Right renal pelvis (tissue), 4 donors: ENCODE results near the gene ABO. TPM values are rescaled to one million over a fixed set of nuclear protein-coding genes. Genes with fewer than 3 reads are reported as not detected.
"Not testable (repeated sequence)": the region's sequence is repeated elsewhere in the genome, so short reads cannot be mapped to it uniquely, and the experiment has no call there.

ENCODE experiments used
- DNase-seq, 4 donors: peaks; one replicate each; pipeline ENCODE4 v3.0.0-alpha.2; 2013; ENCODE audit warnings: low read depth in 4 of 4, low spot score in 3 of 4, missing footprints in 1 of 4
- polyA plus RNA-seq, 4 donors: library from polyadenylated mRNA; unstranded; fragments of 120-200 nt; gene quantifications; one replicate each; pipeline ENCODE4 v1.2.1, GENCODE V29; 2013; ENCODE audit not compliant: insufficient read length in 4 of 4

Gene ABO
- polyA plus RNA-seq: 10 to 100 TPM in 3 of 4 donors, 1 to 10 TPM in 1; 9.8 to 30.9 (median 24.8) TPM

DNA sequence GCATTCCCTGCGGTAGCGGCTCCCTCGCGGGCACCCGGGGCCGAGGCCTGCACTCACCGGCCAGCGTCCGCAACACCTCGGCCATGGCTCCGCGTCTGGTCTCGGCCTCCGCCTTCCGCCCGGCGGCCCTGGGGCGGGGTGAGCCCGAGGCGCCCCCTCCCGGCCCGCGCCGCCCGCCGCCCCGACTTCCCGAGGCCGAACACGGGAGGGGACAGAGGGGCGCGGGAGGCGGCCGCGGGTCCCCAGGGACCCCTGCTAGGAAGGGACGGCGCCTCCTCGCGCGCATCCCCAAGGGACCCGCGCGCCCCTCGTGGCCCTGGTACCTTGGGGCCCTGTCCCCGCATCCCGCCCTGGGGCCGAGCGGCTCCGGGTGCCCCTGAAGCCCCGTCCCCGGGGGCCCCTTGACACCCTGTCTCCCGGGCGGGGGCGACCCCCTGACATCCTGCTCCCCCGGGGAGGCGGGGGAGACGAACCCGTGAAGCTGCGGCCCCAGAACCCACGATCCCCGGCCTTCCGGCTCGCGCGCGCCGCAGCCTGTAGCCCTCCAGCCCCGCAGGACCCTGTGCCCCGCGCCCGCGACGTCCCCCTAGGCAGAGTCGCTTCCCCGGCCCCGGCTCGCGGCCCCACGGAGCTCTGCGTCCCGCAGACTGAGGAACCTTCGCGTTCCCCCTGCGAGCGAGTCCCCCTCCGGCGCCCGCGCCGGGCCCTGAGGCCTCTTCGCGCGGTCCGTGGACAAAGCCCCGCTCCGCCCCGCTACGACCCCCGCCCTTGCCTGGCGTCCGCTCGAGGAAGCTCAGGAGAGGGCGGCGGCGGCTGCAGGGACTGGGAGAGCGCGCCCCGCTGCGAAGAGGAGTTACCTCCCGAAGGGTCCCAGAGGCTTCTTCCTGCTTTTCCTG lies at the start of gene ABO:
TSS of gene ABO (minus strand) at position 97 of the 896 bp plus-strand sequence.
- no peak for DNase-seq

DNA sequence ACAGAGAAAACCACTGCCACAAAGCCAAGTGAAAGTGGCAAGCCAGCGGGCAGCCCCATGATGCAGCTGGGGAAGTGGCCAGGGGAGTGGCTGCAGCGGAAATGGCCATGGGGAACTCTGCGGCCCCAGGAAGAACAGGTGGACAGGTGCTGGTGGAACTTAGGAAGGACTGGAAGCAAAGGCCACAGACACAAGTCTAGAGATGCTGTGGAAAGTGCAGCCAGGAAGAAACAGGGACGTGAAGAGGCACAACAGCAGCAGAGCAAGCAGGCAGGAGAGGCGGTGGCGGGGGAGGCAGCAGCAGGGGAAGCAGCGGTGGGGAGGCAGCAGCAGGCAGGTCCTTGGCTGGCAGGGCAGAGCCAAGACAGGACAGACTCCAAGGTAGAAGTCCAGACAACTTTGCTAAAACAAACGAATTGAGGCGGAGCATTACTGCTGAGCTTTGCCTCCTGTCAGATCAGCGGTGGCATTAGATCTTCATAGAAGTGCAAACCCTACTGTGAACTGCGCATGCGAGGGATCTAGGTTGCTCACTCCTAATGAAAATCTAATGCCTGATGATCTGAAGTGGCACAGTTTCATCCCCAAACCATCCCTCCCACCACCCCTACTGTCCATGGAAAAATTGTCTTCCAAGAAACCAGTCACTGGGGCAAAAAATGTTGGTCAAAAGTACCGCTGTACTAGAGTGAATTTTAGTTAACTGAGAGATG lies 49.1 kb upstream of the ABO start:
- no peak for DNase-seq

DNA sequence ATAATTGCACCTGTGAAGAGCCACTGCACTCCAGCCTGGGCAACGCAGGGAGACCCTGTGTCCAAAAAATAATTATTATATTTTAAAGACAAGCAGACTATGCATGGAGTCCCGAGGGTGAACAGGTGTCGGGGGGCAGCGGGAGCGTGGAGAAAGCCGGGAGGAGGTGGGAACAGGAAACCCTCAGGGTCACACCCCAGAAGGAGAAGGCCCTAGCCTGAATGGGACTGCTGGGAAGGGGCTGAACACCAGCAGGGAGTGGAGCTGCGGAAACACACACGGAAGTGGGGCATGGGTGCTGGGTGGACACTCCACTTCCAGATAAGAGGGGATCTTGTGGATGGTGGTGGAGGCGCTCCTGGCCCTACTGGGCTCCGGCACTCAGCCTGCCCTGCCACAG lies 48.2 kb upstream of the ABO start:
- DNase-seq: no peak

DNA sequence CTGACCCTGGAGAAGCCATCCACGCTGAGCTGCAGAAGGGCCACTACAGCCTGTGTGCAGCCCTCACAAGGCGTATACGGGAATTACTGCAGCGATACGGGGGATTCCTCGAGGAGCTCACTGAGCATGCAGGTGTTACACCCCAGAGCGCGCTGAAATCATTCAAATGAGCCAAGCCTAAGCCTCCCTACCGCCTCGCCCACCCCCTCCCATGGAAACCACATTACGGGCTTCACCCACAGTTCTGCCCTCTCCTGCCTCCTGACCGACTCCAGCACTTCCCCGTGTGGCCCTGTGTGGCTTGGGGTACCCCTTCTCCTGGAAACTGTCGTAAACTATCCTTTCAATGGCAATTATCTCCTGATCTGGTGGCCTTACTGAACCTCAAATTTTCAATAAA lies 47.7 kb upstream of the ABO start:
- no peak for DNase-seq

DNA sequence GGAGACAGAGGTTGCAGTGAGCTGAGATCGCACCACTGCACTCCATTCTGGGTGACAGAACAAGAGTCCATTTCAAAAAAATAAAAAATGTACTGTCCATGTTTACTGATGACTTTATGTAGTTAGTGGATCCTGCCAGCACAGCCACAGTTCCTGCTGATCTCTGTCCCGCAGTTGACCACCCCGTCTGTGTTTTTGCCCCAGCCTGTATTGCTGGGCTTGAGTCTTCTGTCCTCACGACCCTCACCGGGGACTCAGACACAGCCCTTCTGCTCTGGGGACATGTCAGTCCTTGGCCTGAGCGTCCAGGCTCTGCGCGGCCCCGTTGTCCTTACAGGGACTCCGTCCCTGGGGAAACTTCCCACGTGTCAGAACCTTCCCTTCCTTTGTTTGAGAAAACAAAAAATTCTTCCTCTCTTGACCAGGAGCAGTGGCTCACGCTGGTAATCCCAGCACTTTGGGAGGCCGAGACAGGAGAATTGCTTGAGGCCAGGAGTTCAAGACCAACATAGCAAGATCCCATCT lies 46.5 kb upstream of the ABO start:
- DNase-seq: no peak

DNA sequence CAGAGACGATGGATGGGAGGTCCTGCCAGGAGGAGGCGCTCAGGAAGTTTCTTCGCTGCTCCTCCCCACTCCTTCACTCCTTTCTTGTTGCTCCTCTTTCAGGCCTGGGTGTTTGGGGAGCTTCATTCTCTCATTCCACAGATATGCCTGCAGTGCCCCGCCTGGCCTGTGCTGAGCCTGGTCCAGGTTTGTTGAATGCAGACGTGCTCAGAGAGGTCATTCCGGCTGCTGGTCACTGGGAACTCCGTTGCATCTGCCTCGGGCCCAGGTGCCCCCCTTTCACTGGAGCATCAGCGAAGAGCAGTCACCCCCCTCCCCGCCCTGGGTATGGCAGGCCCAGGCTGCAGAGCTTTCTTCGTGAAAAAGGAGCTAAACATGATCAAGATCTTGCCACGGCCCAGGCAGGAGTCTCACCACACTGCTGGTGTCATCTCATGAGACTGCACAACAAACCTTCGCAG lies 45.5 kb upstream of the ABO start:
- no peak for DNase-seq

DNA sequence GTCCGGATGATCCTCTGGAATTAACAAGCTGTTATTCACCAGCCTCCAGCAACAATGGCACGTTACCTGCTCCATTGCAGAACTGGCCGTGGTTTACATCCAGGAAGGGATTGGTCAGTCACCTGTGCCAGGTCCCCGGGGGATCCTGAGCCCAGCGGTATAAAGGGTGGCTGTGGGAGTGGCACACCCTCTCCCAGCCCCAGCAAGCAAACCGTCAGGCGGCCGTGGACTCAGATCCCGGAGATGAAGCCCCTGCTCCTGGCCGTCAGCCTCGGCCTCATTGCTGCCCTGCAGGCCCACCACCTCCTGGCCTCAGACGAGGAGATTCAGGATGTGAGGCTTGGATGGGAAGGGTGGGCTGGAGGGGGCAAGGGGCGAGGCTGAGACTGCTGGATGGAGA lies 42.5 kb upstream of the ABO start:
- DNase-seq: not testable (repeated sequence)

DNA sequence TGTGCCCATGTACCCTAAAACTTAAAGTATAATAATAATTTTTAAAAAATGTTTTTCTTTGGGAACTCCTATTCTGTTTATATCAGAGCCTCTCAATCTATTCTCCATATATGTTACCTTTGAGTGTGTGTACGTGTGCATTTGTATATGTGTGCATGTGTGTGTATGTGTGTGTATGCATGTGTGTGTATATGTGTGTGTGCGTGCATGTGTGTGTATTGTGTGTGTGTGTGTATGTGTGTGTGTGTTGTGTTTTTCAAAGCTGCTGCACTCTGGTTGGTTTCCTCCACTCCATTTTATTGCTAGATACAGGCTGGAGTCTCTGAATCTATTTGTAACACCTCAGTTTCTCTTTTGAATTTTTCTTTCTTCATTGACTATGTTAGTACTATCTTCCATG lies 41.0 kb upstream of the ABO start:
- DNase-seq: no peak

DNA sequence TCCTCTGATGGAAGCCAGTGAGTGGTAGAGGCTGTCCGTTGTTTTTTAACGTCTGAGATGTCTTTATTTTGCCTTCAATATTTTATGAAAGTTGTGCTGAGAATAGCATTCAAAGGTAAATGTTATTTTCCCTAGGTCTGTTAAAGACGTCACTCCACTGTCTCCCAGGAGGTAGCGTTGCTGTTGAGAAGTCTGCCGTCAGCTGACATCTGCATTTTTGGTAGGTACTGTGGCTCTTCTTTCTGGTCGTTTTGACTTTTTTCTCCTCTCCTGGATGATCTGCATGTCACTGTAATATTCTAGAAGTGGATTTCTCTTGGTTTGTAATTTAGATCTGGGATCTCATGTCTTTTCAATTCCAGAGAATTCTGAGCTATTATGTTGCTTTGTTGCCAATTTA lies 34.6 kb upstream of the ABO start:
- no peak for DNase-seq

DNA sequence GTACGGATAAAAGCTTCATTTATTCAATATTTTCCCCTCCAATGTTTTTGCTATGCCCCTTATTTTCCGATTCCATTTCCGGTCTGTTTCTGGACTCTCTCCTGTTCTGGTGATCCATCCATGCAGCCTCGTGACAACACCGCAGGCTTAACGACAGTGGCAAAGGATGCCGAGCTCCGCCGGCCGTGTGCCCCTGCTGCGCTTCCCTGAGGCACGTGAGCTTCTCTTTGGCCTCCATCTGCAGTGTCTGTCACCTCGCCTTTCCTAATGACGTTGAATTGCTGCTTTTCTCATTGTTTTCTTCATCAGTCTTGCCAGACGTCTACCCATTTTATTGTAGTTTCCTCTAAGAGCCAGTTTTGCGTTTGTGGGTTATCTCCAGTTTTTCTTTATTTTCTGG lies 32.3 kb upstream of the ABO start:
- DNase-seq: no peak

DNA sequence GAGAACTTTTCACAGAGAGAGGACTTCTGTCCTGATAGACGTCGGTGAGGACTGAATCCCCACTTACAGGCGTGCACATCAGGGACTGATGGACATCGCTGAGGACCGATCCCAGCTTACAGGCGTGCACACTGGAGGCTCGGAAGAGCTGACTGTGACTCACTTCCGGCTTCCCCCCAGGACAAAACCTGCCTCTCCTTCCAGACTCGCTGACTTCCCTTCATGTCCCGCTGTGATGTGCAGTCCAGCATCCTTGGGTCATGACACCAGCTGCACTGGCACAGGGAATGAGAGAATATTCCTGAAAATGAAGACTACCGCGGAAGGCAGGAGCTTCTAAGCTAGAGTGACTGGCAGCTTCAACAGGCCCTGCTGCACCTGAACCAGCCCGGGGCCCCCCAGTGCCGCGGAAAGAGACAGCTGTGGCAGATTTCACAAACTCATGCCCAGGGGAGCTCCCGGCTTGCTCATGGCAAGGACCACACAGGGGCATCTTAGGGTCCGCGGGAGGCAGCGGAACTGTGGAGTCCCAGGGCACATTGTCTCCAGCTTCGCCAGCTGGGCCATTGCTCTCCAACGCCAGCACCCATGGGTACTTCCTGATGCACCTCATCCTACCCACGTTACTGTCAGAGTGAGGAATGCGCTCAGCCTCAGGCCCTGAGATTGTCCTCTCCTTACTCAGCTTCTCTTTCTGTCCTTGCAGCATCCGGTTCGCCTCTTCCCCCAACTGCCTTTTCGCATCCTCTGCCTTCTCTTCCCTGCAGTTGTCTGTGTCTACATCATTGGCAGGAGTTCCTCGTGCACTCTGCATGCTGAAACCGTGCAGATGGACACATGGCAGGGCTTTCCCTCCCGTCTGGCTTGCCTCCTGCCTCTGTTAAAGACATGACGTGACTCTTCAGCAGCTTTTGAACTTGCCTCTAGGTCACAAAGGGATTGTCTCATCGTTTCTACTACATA lies 31.5 kb upstream of the ABO start:
- DNase-seq: no peak

DNA sequence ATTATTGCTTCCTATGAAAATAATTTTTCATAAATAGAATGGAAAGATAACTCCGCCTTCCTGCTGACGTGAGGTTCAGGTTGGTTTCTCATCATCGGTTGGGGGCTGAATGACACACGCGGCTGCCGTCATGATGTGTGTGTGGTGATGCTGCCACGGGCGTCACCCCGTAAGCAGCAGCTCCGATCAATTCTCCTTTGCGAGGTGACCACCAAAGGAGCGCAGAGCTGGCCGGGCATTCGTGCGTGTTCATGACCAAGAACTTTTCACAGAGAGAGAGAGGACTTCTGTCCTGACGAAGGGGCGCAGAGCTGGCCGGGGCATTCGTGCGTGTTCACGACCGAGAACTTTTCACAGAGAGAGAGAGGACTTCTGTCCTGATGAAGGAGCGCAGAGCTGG lies 30.7 kb upstream of the ABO start:
- no peak for DNase-seq

DNA sequence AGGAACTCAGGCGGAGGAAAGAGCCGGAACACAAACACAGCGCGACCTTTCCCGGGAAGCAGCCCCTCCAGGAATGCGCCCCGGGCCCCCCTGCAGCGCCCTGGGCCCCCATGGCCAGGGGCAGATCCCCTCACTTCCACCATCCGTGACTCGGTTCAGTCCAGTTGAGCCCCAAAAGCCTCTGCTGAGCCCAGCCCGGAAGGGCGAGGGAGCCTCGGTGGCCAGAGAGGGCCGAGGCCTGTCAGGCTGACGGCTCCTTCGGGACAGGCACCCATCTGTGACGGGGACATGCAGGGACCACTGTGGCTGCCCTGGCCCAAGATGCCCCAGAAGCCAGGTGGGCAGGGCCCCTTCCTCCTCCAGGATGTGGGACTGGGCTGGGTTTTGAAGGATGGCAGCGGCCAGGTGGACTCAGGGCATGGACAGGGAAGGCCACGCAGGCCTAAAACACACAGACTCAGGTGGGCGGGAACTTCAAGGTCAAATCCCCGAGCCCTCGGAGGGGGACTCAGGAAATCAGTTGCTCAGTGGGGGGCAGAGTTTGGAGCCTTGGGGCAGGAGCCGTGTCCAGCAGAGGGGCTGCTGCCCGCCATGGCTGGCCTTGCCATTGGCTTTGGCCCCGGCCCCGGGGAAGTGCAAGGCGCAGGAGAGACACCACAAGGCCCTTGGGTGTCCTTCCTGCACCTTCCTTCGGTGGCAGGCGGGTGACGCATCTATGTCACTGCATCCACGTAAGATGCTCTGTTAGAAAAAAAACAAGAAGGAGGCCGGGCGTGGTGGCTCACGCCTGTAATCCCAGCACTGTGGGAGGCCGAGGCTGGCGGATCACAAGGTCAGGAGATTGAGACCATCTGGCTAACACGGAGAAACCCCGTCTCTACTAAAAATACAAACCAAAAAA lies 29.7 kb upstream of the ABO start:
- no peak for DNase-seq

DNA sequence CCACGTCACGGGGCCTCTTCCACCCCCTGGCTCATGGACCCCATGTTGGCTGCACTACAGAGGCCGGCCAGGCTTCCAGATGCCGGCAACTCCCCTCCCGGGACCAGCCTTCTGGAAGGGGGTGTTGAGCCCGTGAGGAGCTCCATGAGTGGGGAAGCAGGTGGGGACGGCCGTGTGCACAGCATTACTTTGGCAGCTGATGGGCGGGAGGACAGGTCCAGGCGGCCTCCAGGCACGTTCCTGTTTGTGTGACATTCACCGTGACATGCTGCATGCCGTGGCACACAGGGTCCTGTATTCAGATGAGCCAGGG lies 29.1 kb upstream of the ABO start:
- no peak for DNase-seq

DNA sequence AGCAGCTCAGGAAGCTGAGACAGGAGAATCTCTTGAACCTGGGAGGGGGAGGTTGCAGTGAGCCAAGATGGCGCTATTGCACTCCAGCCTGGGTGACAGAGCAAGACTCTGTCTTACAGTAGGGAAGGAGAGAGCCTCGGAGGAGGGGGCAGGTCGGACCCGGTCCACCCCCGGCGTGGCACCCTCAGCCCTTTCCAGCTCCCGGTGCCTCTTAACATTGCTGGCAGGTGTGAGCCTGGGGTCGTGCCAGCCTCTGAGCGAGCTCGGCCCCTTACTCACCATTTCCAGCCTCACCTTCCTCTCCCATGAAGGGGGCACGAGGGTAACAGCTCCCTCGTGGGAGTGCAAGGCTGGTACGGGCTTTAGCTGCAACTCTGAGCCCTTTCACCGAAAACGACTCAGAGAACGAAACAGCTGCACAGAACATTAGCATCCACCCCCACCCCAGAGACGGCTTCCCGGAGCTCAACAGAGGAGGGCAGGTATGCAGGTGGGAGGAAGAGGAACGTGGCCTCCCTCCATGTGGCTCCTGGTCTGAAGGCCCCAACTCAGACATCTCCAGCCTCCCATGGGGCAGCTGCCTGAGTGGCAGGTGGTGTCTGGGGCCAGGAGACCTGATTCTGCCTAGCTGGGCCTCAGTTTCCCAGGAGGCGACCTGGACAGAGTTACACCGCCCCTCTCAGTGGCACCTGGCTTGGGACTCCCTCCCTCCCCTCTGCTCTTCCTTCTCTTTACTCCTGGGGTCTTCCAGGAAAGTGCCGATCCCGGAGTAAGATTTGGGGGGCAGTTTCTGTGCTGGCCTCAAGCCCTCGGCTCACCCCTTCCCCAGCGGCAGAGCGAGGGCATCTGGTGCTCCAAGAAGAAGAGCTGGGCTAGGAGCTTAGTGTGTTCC lies 28.5 kb upstream of the ABO start:
- no peak for DNase-seq

DNA sequence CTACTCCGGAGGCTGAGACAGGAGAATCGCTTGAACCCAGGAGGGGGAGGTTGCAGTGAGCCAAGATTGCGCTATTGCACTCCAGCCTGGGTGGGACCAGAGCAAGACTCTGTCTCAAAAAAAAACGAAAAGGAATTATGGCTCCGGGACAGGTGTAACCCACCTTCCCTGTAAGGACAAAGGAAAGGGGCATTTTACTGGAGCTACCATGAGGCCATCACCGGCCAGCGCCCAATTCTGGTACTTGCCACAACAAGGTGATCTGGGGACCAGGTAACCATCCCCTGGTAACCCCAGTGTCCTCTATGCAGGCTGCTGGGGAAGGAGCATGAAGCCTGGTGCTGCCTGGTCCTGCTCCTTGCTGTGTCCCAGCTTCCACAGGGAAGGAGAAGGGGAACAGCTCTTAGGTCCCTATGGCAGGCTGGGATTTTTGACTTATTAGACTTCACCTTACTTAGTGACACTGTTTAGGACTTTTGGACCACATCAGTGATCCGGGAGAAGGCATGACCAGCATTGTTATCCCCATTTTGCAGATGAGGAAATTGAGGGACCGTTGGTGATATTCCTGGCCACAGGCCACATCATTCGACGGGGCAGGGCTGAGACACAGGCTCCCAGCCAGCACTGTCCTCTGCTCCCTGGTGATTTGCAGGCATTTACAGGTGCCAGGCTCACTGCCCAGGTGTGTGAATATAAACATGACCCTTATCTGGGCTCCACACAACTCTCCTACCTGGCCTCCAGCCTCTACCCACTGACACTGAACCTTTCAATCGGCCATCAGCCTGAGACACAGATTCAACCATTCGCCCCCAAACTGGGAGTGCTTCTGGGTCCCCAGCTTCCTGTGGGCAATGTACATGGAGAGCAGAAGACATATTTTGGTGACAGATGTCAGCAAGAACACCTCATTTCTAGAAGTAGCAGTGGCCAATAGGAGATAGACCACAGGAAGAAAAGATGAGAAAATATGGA lies 26.5 kb upstream of the ABO start:
- DNase-seq: no peak

DNA sequence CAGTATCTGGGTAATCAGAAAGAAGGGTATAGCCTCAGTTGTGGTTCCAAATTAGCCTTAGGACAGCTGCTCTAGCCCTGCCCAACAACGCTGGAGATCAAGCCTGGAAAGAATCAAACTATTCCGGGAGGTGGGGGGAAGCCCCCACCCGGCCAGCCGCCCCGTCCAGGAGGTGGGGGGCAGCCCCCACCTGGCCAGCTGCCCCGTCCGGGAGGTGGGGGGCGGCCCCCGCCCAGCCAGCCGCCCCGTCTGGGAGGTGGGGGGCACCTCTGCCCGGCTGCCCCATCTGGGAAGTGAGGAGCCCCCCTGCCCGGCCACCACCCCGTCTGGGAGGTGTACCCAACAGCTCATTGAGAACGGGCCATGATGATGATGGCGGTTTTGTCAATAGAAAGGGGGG lies 25.0 kb upstream of the ABO start:
- DNase-seq: not testable (repeated sequence)
